Measurements from ENCODE around the gene CDK2. TPM values are rescaled to one million over a fixed set of nuclear protein-coding genes. Genes with fewer than 3 reads are reported as not detected.

Gene CDK2
- total and polyA plus RNA-seq, 9 of the 15 experiments (the other 6 are each of a cell fraction or from before 2014, with no cell fraction given) = 17.4 to 213 (median 109) TPM

GRCh38 chr12:55940065-55940732, 26.4 kb upstream of the CDK2 start (continued):
- no peak for TF ChIP-seq HMGXB4 (CRISPR knock-in tag; IDR thresholded peaks at IDR 0.05)
- TF ChIP-seq ZNF644 (tag; IDR thresholded peaks at IDR 0.05; ENCODE audit: low read depth) = no peak
- no peak for TF ChIP-seq MBD1 (CRISPR knock-in tag; IDR thresholded peaks at IDR 0.05)

- peaks cover 7 to 8% of the 10 kb centered on the region in 2 experiments; a peak in 3 of 5 replicates for H3K4me1 ChIP-seq (replicated peaks in 1 of 2; ENCODE audit: control insufficient read depth in 2 of 2, insufficient read depth in 2 of 2, low read length in 2 of 2)
- ChIA-PET POLR2A (interaction anchor here (0.7 to 1.3 kb wide), 4 partner anchors 12 to 32 kb away, joined by 3 read pairs; partner anchors contain the start of gene RAB5B), CTCF (ENCODE audit: low intra/inter-chr PET ratio) (no interaction called here)
- H3K27me3 ChIP-seq (ENCODE audit: control insufficient read depth in 2 of 2, insufficient read depth in 2 of 2, low read length in 2 of 2) = no peaks in the 10 kb centered on the region; a peak in 1 of 5 replicates
- H2AFZ ChIP-seq (ENCODE audit: low read depth, low read length) = no peak overlapping the region
- no peaks in the 10 kb centered on the region for H4K20me1 ChIP-seq (replicated peaks; ENCODE audit: control insufficient read depth, insufficient read depth, low read length)
- 23% methylated on average over 4 of the region's 4 CpGs for WGBS (ENCODE audit: insufficient coverage, low coverage, missing lambda C conversion rate)
- DNase-seq (ENCODE audit: extremely low read depth in 1 of 4, low spot score in 3 of 4) (no peak), FAIRE-seq (no peak), ATAC-seq (no peak)
- H3K4me3 ChIP-seq = no peak overlapping the region
- no peaks in the 10 kb centered on the region for H3K36me3 ChIP-seq (ENCODE audit: control insufficient read depth, insufficient read depth, low read length)
- H3K9me1 ChIP-seq (ENCODE audit: control insufficient read depth, insufficient read depth, low read length) = no peaks in the 10 kb centered on the region
- no TSS peak for BruUV-seq (replicated peaks)
- no peaks in the 10 kb centered on the region for H3K9me3 ChIP-seq (replicated peaks; ENCODE audit: control insufficient read depth, insufficient read depth, low read depth, low read length)
- no peaks in the 10 kb centered on the region for H3K79me2 ChIP-seq (ENCODE audit: control insufficient read depth, insufficient read depth, low read length)
- no peak overlapping the region for H3K9ac ChIP-seq (ENCODE audit: insufficient read depth in 1 of 2, low read depth in 2 of 2, low read length in 2 of 2)
- in situ Hi-C loops (cut with MboI) (loop anchor here (5.0 kb wide), 1 partner anchor 205 kb away; no protein-coding TSS in a partner anchor), intact Hi-C loops (cut with micrococcal nuclease) (no loop called here)
- H3K27ac ChIP-seq (ENCODE audit: extremely low read depth, low read depth, low read length) = no peak overlapping the region
- H3K4me2 ChIP-seq (ENCODE audit: insufficient read depth, low read length) = no peak overlapping the region
- no peak for TF ChIP-seq EWSR1 (IDR thresholded peaks at IDR 0.05; ENCODE audit: borderline replicate concordance, low read depth, partially characterized antibody)
- TF ChIP-seq SRF (CRISPR knock-in tag; IDR thresholded peaks at IDR 0.05) = no peak
- no peak for TF ChIP-seq HMGXB4 (CRISPR knock-in tag; IDR thresholded peaks at IDR 0.05)
- TF ChIP-seq E2F8 (IDR thresholded peaks at IDR 0.05; ENCODE audit: low read depth, partially characterized antibody) = no peak
- no peak for TF ChIP-seq ZNF217 (CRISPR knock-in tag; IDR thresholded peaks at IDR 0.05)
Observed at GRCh38 chr12:55942055-55942454, 24.6 kb upstream of the CDK2 start.
